Measurements from ENCODE around the gene KRTAP10-4. TPM values are rescaled to one million over a fixed set of nuclear protein-coding genes. Genes with fewer than 3 reads are reported as not detected.
A peak's percentile ranks its signal among the peaks of the same experiment; 100 is the strongest.

KRTAP10-4 gene
- total and polyA plus RNA-seq, 2 of the 4 experiments (the other 2 are of a cell fraction), result not detected

GRCh38 chr21:44594406-44594916 is 20.9 kb downstream of the KRTAP10-4 start:
- H2BK20ac ChIP-seq (ENCODE audit: low read depth, low read length), result no peak overlapping the region
- H3K14ac ChIP-seq (replicated peaks; ENCODE audit: low read depth, low read length), result no peak overlapping the region
- peak overlapping the region; percentile 56 for H2AFZ ChIP-seq (replicated peaks; ENCODE audit: low read length, poor library complexity)
- no peak overlapping the region for H3K4me3 ChIP-seq (ENCODE audit: insufficient read depth, low read depth, low read length)
- no peak overlapping the region for H3K9ac ChIP-seq (ENCODE audit: low read depth, low read length)
- no peak overlapping the region for H2BK5ac ChIP-seq (ENCODE audit: low read depth, low read length, poor library complexity, severe bottlenecking)
- H3K4me1 ChIP-seq (ENCODE audit: control insufficient read depth, insufficient read depth, low read length), result no peaks in the 10 kb centered on the region
- no peaks in the 10 kb centered on the region for H3K9me3 ChIP-seq (ENCODE audit: control insufficient read depth, insufficient read depth, low read length)
- no peak overlapping the region for H3K4ac ChIP-seq (ENCODE audit: low read depth, low read length)
- no peak overlapping the region for H2BK15ac ChIP-seq (ENCODE audit: low read depth, low read length)
- H3K36me3 ChIP-seq (ENCODE audit: control insufficient read depth, insufficient read depth, low read length), result no peaks in the 10 kb centered on the region
- H3K27me3 ChIP-seq (ENCODE audit: control insufficient read depth, insufficient read depth, low read length), result peaks cover 4% of the 10 kb centered on the region; the same call in 1 of the 2 replicates
- no peak overlapping the region for H3K4me2 ChIP-seq (ENCODE audit: low read depth, low read length)
- H3K23ac ChIP-seq (ENCODE audit: low read depth, low read length), result no peak overlapping the region
- ChIA-PET CTCF (interaction anchor here (0.7 kb wide), 1 partner anchor 47 kb away, joined by 5 read pairs; no protein-coding TSS in a partner anchor), POLR2A (ENCODE audit: unreplicated experiment) (no interaction called here)
- H4K8ac ChIP-seq (ENCODE audit: low read depth in 2 of 2, low read length in 2 of 2), result no peak overlapping the region
- H2AK5ac ChIP-seq (ENCODE audit: low read depth, low read length), result no peak overlapping the region
- H3K18ac ChIP-seq (ENCODE audit: low read depth, low read length), result no peak overlapping the region
- H3K79me1 ChIP-seq (ENCODE audit: low read depth in 1 of 2, low read length in 2 of 2), result no peaks in the 10 kb centered on the region
- no peak overlapping the region for H2BK120ac ChIP-seq (ENCODE audit: low read depth, low read length)
- TF ChIP-seq SMC3 (IDR thresholded peaks at IDR 0.05; ENCODE audit: low read depth, low read length) (no peak), FOS (IDR thresholded peaks at IDR 0.05; ENCODE audit: low read depth, low read length) (no peak), RFX5 (IDR thresholded peaks at IDR 0.05; ENCODE audit: low read depth, low read length) (no peak), CTCF (conservative IDR thresholded peaks at IDR 0.05; ENCODE audit: low read depth, low read length) (no peak), NFE2L2 (IDR thresholded peaks at IDR 0.05; ENCODE audit: low read depth, low read length) (no peak), USF2 (IDR thresholded peaks at IDR 0.05; ENCODE audit: low read depth, low read length) (no peak), MXI1 (IDR thresholded peaks at IDR 0.05; ENCODE audit: borderline replicate concordance, low read depth, low read length) (no peak), MAZ (IDR thresholded peaks at IDR 0.05; ENCODE audit: borderline replicate concordance, low read depth, low read length) (no peak), RAD21 (IDR thresholded peaks at IDR 0.05; ENCODE audit: low read length) (no peak), CEBPB (IDR thresholded peaks at IDR 0.05; ENCODE audit: low read depth, low read length) (no peak), RCOR1 (IDR thresholded peaks at IDR 0.05; ENCODE audit: insufficient replicate concordance, low read length) (no peak)
- 65% methylated on average over 7 of the region's 12 CpGs; no CpG with 5 or more reads in 1 of the 2 experiments for WGBS, 2 experiments (ENCODE audit: extremely low coverage in 2 of 2, insufficient read length in 1 of 2)
- no peaks in the 10 kb centered on the region for H4K20me1 ChIP-seq (ENCODE audit: insufficient read depth, low read length)
- ATAC-seq (ENCODE audit: low read depth), result no peak
- in situ Hi-C loops (cut with MboI; ENCODE audit: low sequenced_read_pairs) (no loop called here), dilution Hi-C loops (cut with HindIII; ENCODE audit: low sequenced_read_pairs, unreplicated experiment) (no loop called here), intact Hi-C loops (cut with micrococcal nuclease) (no loop called here)
- H2AK9ac ChIP-seq (replicated peaks; ENCODE audit: low read depth, low read length, poor library complexity), result no peak overlapping the region
- no peak for DNase-seq
- no peak overlapping the region for H3K56ac ChIP-seq (ENCODE audit: extremely low read depth, insufficient read depth, low read length)
- no TSS peak for BruUV-seq (replicated peaks)
- no peak overlapping the region for H4K91ac ChIP-seq (ENCODE audit: insufficient read depth, low read depth, low read length)
- no peak overlapping the region for H3K27ac ChIP-seq (ENCODE audit: insufficient read depth, low read length)
- H3K9me1 ChIP-seq (ENCODE audit: insufficient read depth, low read length), result no peaks in the 10 kb centered on the region
- H4K5ac ChIP-seq (ENCODE audit: low read depth, low read length), result no peak overlapping the region

All from IMR-90 (cell line).